A549 (cell line): ENCODE measurements around the gene BST1.

ENCODE experiments used
- CTCF ChIP-seq: fragments of >200 bp; sonication (Bioruptor Twin); formaldehyde crosslinking; IDR thresholded peaks from 3 replicates; pipeline ENCODE4 v1.5.1; 2016
- E2F6 ChIP-seq: IDR thresholded peaks from 2 replicates; pipeline ENCODE4 v1.6.1; 2012; ENCODE audit warnings: low read depth, borderline replicate concordance
- MAZ ChIP-seq: fragments of 150-350 bp; IDR thresholded peaks from 2 replicates; pipeline ENCODE4 v1.6.1; 2014; ENCODE audit warnings: antibody characterized with exemption, low read depth, low read length, borderline replicate concordance
- RCOR1 ChIP-seq: fragments of 150-350 bp; IDR thresholded peaks from 2 replicates; pipeline ENCODE4 v1.6.1; 2014; ENCODE audit warnings: antibody characterized with exemption, low read length, low read depth
- TP53 ChIP-seq: fragments of 250-450 bp; sonication (Bioruptor Pico); IDR thresholded peaks from 2 replicates; pipeline ENCODE4 v1.5.0; 2021; ENCODE audit warnings: mild to moderate bottlenecking, moderate library complexity
- ZFP36 ChIP-seq: fragments of 450-650 bp; IDR thresholded peaks from 2 replicates; pipeline ENCODE4 v1.6.1; 2014; ENCODE audit warnings: borderline replicate concordance; ENCODE audit not compliant: partially characterized antibody

- no peak for TF ChIP-seq CTCF
- TF ChIP-seq RCOR1 = no peak
- no peak for TF ChIP-seq MAZ
- no peak for TF ChIP-seq ZFP36
- TF ChIP-seq E2F6 = no peak
- no peak for TF ChIP-seq TP53 (CRISPR knock-in tag)
These were observed 11.3 kb upstream of the BST1 start for GRCh38 chr4:15691346-15692135.
